Measurements from ENCODE around the gene S100PBP.

Gene S100PBP

GRCh38 chr1:32817159-32817814, at the start of gene S100PBP, which contains the start of gene YARS1:
TSS of gene S100PBP (plus strand) at chr1:32817653. CDS start at chr1:32826100, 8,447 bp downstream.
TSS of gene YARS1 (minus strand) at chr1:32817358. CDS start at chr1:32817244, 114 bp downstream.
- peak; percentile 100 for DNase-seq

- no peak for DNase-seq
Measured at GRCh38 chr1:32768110-32768850, 49.2 kb upstream of the S100PBP start.

GRCh38 chr1:32769524-32770220, 47.8 kb upstream of the S100PBP start:
- DNase-seq: no peak

DNA sequence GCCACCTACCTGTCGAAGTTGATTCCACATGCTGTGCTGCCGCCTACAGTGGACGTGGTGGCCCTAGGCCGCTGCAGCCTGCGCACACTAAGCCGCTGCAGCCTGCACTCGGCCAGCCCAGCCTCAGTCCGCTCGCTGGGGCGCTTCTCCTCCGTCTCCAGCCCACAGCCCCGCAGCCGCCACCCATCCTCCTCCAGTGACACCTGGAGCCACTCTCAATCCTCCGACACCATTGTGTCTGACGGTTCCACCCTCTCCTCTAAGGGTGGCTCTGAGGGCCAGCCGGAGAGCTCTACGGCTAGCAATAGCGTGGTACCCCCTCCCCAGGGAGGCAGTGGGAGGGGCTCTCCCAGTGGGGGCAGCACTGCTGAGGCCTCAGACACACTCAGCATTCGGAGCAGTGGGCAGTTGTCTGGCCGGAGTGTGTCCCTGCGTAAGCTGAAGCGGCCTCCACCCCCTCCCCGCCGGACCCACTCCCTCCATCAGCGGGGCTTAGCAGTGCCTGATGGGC, 47.2 kb upstream of the S100PBP start:
- no peak for DNase-seq

DNA sequence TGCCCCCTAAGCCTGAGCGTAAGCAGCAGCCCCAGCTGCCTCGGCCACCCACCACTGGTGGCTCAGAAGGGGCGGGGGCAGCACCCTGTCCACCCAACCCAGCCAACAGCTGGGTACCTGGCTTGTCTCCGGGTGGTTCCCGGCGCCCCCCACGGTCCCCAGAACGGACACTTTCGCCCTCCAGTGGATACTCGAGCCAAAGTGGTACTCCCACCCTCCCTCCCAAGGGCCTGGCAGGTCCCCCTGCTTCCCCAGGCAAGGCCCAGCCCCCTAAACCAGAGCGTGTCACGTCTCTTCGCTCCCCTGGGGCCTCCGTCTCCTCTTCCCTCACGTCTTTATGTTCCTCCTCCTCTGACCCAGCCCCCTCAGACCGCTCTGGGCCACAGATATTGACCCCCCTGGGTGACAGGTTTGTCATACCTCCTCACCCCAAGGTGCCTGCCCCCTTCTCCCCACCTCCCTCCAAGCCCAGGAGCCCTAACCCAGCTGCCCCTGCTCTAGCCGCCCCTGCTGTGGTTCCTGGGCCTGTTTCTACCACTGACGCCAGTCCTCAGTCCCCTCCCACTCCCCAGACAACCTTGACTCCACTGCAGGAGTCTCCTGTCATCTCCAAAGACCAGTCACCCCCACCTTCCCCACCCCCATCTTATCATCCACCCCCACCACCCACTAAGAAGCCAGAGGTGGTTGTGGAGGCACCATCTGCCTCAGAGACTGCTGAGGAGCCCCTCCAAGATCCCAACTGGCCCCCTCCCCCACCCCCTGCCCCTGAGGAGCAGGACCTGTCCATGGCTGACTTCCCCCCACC, 46.5 kb upstream of the S100PBP start:
- DNase-seq: no peak

- DNase-seq: no peak
Measured at GRCh38 chr1:32771561-32772280, 45.7 kb upstream of the S100PBP start.

GRCh38 chr1:32772281-32773017, 45.0 kb upstream of the S100PBP start:
- no peak for DNase-seq

DNA sequence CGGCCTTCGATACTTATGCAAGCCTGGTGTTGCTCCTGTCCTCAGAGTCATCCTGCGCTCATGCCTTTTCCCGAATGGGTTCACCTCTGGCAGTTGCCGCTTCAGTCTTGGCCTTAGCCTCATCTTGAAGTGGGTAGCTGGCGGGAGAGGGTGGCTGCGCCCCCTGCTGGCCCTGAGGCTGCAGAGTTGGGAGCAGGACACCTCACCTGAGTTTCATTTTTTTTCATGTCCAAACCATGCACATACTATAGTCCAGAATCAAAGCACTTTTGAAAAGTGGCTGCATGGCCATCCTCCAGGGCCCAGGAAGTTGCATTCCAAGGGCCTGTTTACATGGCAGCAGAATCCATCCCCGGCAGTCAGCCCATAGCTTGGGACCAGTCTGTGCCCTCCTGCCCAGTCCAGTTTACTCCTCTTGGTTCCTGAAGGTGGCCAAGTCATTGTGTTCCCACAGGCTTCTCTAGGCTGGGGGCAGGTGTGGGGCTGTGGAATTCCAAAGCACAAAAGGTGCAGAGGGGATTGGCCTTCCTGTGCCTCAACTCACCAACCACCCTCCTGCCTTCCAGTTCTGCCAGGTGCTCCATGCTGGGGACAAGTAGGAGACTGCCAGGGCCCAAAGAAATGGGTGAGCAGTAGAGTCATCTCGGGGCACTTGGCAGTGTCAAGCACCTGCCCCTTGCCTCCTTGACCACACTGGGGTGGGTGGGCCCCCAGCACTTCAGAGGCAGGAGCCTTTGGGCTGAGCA, 44.3 kb upstream of the S100PBP start:
- peak; percentile 81 for DNase-seq

- DNase-seq: no peak
Measured at GRCh38 chr1:32773764-32774463, 43.5 kb upstream of the S100PBP start.

- DNase-seq: no peak
Measured at GRCh38 chr1:32774464-32774808, 43.0 kb upstream of the S100PBP start.

DNA sequence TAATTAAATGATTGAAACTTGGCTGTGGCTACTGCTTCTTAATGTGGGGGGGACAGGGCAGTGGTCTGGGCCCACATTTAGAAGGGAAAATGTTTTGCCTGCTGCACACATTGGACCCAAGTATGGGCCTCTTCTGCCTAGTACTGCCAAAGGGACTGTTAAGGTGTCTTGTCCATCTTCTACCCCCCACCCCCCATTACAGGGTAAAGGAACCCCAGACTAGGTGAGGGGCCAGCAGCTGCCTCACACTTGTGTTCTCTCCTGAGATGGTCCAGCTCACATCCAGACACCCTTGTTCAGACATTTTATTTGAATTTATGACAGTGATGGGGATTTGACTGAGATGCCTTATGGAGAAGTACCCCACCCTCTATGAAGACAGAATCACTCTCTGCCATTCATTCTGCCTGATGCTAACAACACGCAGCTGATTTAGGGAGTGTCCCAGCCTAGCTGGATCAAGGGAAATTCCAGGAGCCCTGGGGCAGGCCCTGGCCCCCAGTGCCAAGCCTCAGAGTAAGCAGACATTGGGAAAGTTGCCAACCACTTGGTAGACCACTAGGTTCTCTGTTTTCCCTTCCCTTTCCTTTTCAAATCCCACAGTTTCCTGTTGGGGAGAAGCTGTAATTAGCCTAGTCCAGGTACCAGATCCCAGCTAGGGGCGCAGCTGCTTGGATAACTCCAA, 42.4 kb upstream of the S100PBP start:
- no peak for DNase-seq

DNA sequence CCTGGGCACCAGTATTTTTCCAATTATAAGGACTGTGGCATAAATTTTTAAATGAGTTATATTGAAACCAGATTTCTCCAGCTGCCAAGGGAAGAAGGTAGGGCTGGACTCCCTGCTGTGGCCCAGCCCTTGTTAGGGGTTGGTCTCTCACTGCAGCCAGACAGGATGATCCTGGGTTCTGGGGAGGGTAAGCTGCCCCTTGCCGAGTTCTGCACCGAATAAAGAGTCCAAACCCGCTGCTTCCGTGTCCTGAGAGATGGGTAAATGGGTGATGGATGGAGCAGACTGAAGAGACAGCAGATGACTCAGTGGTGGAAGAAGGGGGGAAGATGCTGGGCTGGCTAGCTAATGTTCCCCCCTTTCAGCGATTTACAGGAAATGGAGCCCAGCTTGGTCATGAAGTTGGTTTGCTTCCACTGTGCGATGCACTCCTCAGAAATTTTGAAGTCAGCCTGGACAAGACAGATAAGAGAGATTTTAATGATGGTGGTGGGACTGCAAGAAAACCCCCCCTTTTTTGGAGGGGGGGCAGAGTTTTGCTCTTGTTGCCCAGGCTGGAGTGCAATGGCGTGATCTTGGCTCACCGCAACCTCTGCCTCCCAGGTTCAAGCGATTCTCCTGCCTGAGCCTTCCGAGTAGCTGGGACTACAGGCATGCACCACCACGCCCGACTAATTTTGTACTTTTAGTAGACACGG, 41.7 kb upstream of the S100PBP start:
- no peak for DNase-seq

DNA sequence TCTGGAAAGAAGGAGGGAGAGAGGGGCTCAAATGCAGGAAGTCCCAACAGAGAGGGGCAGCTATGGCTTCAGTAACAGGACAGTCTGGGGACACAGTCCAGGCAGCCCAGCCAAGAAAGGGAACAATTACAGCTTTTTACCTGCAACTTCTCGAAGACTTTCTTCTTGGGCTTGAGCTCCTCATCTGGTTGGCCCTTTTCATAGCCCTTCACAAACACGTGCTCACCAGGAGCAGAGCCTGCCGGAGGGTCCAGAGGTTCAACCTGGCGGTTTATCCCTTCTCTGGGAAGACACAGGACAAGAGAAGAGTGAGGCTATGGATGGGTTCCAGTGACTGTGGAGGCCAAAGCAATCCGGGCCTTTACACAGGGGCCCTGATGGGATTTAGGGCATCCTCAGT, 38.2 kb upstream of the S100PBP start:
- DNase-seq: no peak

- DNase-seq: no peak
Measured at GRCh38 chr1:32780005-32780404, 37.4 kb upstream of the S100PBP start.

GRCh38 chr1:32780628-32781234, 36.7 kb upstream of the S100PBP start:
- no peak for DNase-seq

DNA sequence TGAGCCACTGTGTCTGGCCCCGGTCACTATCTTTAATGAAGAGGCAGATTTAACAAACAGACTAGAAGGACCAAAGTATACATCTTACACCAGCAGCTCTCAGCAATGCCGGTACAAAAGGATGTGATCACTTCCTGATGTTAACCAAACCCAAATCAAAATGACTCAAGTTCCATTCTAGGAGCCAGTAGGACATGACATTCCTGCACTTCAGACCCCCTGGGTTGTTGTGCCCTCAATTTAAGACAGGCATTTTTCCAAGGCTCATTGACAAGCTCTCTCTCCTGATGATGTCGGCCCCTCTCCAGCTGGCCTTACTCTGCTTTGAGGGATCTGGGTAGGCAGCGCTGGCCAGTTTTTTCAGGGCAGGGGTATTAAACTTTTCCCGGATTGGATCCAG, 35.4 kb upstream of the S100PBP start:
- no peak for DNase-seq

- no peak for DNase-seq
Measured at GRCh38 chr1:32783851-32784250, 33.6 kb upstream of the S100PBP start.

DNA sequence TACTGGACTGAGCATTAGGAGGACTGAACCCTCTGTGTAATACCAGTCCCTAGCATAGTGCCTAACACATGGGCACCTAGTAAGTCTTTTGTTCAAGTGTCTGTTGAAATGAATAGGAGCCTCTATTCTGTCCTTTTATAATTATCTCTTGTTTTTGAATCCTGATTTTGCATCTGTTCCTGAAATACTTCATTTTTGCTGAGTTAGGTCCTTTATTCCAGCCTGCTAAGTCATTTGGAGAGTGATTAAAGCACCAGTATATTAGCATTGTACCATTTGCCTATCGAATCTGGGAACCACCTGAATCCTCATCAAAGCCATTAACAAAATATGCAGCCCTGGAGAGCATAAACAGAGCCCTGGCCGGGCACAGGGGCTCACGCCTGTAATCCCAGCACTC, 32.6 kb upstream of the S100PBP start:
- no peak for DNase-seq
